ENCODE data around the gene PRCP.

The PRCP gene

DNA sequence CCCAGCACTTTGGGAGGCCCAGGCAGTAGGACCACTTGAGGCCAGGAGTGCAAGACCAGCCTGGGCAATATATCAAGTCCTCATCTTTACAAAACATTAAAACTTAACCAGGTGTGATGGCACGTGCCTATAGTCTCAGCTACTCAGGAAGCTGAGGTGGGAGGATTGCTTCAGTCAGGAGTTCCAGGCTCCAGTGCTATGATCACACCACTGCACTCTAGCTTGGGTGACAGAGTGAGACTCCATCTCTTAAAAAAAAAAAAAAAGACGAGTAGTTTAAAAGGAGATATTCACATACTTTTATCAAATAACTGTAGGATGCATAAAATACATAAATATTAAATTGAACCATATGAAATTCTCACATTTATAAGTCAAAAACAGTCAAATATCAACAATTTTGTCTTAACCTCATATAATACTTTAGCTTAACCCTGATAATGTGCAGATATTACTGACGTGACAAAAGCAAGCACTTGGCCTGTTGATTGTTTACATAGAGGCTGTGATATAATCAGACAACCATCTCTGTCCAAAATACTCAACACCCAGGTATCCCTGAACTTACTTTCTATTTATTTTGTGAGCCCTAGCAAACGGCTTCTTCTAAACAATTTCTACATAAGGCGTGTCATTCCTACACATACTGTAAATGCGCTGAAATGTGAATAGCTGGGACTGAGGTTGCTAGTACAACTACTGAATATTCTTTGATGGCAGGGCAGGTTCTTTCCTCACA lies 57.0 kb downstream of the PRCP start:
- Histone ChIP-seq H3K36me3 (ENCODE audit: low read length) (no peaks in the 10 kb centered on the region), H2AFZ (ENCODE audit: low read depth, low read length, severe bottlenecking) (no peak overlapping the region), H3K9ac (ENCODE audit: low read length) (no peak overlapping the region), H3F3A (ENCODE audit: insufficient read depth) (no peaks in the 10 kb centered on the region), H3K27me3 (ENCODE audit: low read length) (no peaks in the 10 kb centered on the region), H3K4me2 (ENCODE audit: low read depth, low read length, poor library complexity, severe bottlenecking) (no peak overlapping the region), H3K79me2 (ENCODE audit: insufficient read depth, low read length) (no peaks in the 10 kb centered on the region), H4K20me1 (ENCODE audit: low read depth, low read length) (no peaks in the 10 kb centered on the region), H3K9me3 (ENCODE audit: insufficient read depth, low read length) (no peaks in the 10 kb centered on the region), H3K27ac (ENCODE audit: low read depth, low read length) (no peak overlapping the region), H3K4me3 (ENCODE audit: insufficient read depth, low read length, poor library complexity, severe bottlenecking) (no peak overlapping the region), H3K9me2 (replicated peaks; ENCODE audit: insufficient read depth, low read length) (no peaks in the 10 kb centered on the region)
- TF ChIP-seq CTCF (IDR thresholded peaks at IDR 0.05; ENCODE audit: insufficient read depth, low read length, poor library complexity, severe bottlenecking) (no peak), EZH2phosphoT487 (conservative IDR thresholded peaks at IDR 0.05; ENCODE audit: low read length) (no peak)

DNA sequence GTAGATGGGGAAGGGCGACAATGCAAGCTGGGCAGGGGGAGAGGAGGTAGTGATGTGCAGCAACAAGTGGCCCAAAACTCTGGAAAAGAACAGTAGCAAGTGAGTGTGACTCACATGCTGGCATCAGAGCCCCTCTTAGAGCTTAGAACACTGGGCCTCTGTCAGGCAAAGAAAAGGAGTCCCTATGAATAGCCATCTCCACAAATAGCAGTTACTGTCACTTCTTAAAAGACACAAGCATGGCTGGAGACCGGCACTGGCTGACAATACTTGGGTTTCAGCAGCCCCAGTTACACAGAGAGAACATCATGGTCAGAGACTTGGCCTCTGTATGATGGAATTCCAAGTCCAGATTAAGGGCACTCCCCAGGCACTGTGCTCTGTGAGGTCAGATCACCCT lies 58.2 kb downstream of the PRCP start:
- H3K27ac ChIP-seq (ENCODE audit: low read depth, low read length): no peak overlapping the region
- no peaks in the 10 kb centered on the region for H3K9me3 ChIP-seq (ENCODE audit: insufficient read depth, low read length)

DNA sequence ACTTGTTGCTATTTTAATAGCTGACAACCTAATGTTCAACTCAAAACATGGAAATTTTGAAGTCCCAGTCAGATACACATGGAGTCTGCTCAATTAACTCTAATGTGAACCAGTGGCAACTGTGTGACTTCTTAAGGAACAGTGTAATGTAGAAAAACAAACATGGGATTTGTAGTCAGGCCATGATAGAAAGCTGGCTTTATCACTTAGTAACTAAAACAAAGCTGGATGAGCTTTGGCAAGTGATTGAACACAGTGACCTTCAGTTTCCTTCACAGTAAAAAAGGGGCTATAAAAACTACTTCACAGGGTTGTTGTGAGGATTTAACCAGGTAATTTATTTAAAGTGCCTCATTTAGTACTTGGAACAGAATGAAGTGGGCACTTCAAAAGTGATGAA lies 62.6 kb downstream of the PRCP start:
- Histone ChIP-seq H3K9ac (ENCODE audit: low read length) (no peak overlapping the region), H2AFZ (ENCODE audit: low read depth, low read length, severe bottlenecking) (no peak overlapping the region), H3K27ac (ENCODE audit: low read depth, low read length) (no peak overlapping the region), H3K79me2 (ENCODE audit: insufficient read depth, low read length) (no peaks in the 10 kb centered on the region), H3K27me3 (ENCODE audit: low read length) (no peaks in the 10 kb centered on the region), H3K36me3 (ENCODE audit: low read length) (no peaks in the 10 kb centered on the region), H3K4me2 (ENCODE audit: low read depth, low read length, poor library complexity, severe bottlenecking) (no peak overlapping the region), H3K4me3 (ENCODE audit: insufficient read depth, low read length, poor library complexity, severe bottlenecking) (no peak overlapping the region), H3K9me3 (ENCODE audit: insufficient read depth, low read length) (no peaks in the 10 kb centered on the region), H4K20me1 (ENCODE audit: low read depth, low read length) (no peaks in the 10 kb centered on the region), H3F3A (ENCODE audit: insufficient read depth) (no peaks in the 10 kb centered on the region), H3K9me2 (replicated peaks; ENCODE audit: insufficient read depth, low read length) (no peaks in the 10 kb centered on the region)
- TF ChIP-seq EZH2phosphoT487 (conservative IDR thresholded peaks at IDR 0.05; ENCODE audit: low read length) (no peak), CTCF (IDR thresholded peaks at IDR 0.05; ENCODE audit: insufficient read depth, low read length, poor library complexity, severe bottlenecking) (no peak)

More for the DNA sequence above, 58.2 kb downstream of the PRCP start:
- Histone ChIP-seq H3K4me2 (ENCODE audit: low read depth, low read length, poor library complexity, severe bottlenecking) (no peak overlapping the region), H3F3A (ENCODE audit: insufficient read depth) (no peaks in the 10 kb centered on the region), H2AFZ (ENCODE audit: low read depth, low read length, severe bottlenecking) (no peak overlapping the region), H3K9ac (ENCODE audit: low read length) (no peak overlapping the region), H3K36me3 (ENCODE audit: low read length) (no peaks in the 10 kb centered on the region), H3K4me3 (ENCODE audit: insufficient read depth, low read length, poor library complexity, severe bottlenecking) (no peak overlapping the region), H3K27me3 (ENCODE audit: low read length) (no peaks in the 10 kb centered on the region), H4K20me1 (ENCODE audit: low read depth, low read length) (no peaks in the 10 kb centered on the region), H3K9me2 (replicated peaks; ENCODE audit: insufficient read depth, low read length) (no peaks in the 10 kb centered on the region), H3K79me2 (ENCODE audit: insufficient read depth, low read length) (no peaks in the 10 kb centered on the region)
- TF ChIP-seq CTCF (IDR thresholded peaks at IDR 0.05; ENCODE audit: insufficient read depth, low read length, poor library complexity, severe bottlenecking) (no peak), EZH2phosphoT487 (conservative IDR thresholded peaks at IDR 0.05; ENCODE audit: low read length) (no peak)
